ES-I3 (cell line): Measurements from ENCODE around the gene HTT.
"Not testable (repeated sequence)": the region's sequence is repeated elsewhere in the genome, so short reads cannot be mapped to it uniquely, and the experiment has no call there.

Experiments
- H3K36me3 ChIP-seq: 2 replicates; pipeline ENCODE4 v1.6.1; 2013; ENCODE audit warnings: mild to moderate bottlenecking, low read length, control low read depth, moderate library complexity; ENCODE audit not compliant: insufficient read depth
- H3K4me1 ChIP-seq: 2 replicates; pipeline ENCODE4 v1.6.1; 2013; ENCODE audit warnings: mild to moderate bottlenecking, control low read depth, low read length; ENCODE audit not compliant: insufficient read depth
- H3K9ac ChIP-seq: 2 replicates; pipeline ENCODE4 v1.6.1; 2013; ENCODE audit warnings: low read depth, mild to moderate bottlenecking, low read length, moderate library complexity
- H3K9me3 ChIP-seq: 2 replicates; pipeline ENCODE4 v1.6.1; 2013; ENCODE audit warnings: mild to moderate bottlenecking, low read length, moderate library complexity; ENCODE audit not compliant: control insufficient read depth, insufficient read depth

HTT gene

DNA sequence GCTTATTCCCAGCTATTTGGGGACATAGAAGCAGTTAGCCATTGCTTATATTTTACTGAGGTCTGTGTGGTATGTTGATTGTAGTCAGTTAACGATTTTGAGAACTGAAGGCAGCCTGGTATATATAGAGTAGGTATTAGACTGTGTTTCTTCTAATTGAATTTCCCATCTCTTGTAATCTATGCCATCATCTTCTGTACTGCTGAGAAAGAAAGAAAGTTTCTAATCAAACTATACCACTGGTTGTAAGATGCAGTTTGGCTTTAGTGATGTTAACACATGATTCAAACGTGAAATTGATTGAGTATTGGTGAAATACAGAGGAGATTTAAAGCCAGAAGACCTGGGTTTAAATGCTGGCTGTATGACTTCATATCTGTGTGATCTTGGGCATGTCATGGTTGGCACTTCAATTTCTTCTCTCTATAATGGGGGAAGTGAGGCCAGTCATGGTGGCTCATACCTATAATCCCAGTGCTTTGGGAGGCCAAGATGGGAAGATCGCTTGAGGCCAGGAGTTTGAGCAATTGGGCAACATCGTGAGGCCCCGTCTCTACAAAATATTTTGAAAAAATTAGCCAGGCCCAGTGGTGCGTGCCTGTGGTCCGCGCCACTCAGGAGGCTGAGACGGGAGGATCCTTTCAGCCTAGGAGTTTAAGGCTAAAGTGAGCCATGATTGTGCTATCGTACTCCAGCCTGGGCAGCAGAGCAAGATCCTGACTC is 11.6 kb downstream of the HTT start:
- Histone ChIP-seq H3K36me3 (peaks cover 4% of the 10 kb centered on the region), H3K4me1 (no peaks in the 10 kb centered on the region), H3K9me3 (no peaks in the 10 kb centered on the region), H3K9ac (no peak overlapping the region)

- peaks cover 4% of the 10 kb centered on the region for H3K36me3 ChIP-seq
- H3K4me1 ChIP-seq: no peaks in the 10 kb centered on the region
- H3K9ac ChIP-seq: no peak overlapping the region
- no peaks in the 10 kb centered on the region for H3K9me3 ChIP-seq
Observed at GRCh38 chr4:3087115-3087797, 12.8 kb downstream of the HTT start.

DNA sequence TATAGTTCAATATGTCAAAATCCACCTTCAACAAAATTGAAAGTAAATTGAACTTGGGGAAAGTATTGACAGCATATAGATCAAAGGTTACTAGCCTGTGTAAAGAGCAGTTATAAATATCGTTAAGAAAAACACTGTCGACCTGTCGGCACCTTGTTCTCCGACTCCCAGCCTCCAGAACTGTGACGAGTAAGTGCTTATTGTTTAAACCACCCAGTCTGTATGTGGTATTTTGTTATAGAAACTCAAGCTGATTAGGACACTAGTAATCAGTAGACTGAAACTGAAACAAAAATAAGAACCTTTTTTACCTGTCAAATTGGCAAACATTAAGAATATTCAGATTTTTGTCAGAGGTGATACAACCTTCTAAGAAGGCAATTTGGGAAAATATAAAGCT is 17.0 kb downstream of the HTT start:
- Histone ChIP-seq H3K4me1 (no peaks in the 10 kb centered on the region), H3K9me3 (no peaks in the 10 kb centered on the region), H3K36me3 (peaks cover 13% of the 10 kb centered on the region), H3K9ac (no peak overlapping the region)

DNA sequence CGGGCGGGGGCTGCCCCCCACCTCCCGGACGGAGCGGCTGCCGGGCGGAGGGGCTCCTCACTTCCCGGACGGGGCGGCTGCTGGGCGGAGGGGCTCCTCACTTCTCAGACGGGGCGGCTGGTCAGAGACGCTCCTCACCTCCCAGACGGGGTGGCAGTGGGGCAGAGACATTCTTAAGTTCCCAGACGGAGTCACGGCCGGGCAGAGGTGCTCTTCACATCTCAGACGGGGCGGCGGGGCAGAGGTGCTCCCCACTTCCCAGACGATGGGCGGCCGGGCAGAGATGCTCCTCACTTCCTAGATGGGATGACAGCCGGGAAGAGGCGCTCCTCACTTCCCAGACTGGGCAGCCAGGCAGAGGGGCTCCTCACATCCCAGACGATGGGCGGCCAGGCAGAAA is 20.2 kb downstream of the HTT start:
- not testable (repeated sequence) for H3K4me1 ChIP-seq, H3K9me3 ChIP-seq, H3K9ac ChIP-seq
- peaks cover 15% of the 10 kb centered on the region for H3K36me3 ChIP-seq

GRCh38 chr4:3096202-3096601 is 21.7 kb downstream of the HTT start:
- Histone ChIP-seq H3K9ac (no peak overlapping the region), H3K4me1 (no peaks in the 10 kb centered on the region), H3K36me3 (peaks cover 23% of the 10 kb centered on the region), H3K9me3 (no peaks in the 10 kb centered on the region)

GRCh38 chr4:3098346-3098745 is 23.9 kb downstream of the HTT start:
- H3K9me3 ChIP-seq: no peaks in the 10 kb centered on the region
- peaks cover 26% of the 10 kb centered on the region for H3K36me3 ChIP-seq
- H3K9ac ChIP-seq: no peak overlapping the region
- H3K4me1 ChIP-seq: no peaks in the 10 kb centered on the region

DNA sequence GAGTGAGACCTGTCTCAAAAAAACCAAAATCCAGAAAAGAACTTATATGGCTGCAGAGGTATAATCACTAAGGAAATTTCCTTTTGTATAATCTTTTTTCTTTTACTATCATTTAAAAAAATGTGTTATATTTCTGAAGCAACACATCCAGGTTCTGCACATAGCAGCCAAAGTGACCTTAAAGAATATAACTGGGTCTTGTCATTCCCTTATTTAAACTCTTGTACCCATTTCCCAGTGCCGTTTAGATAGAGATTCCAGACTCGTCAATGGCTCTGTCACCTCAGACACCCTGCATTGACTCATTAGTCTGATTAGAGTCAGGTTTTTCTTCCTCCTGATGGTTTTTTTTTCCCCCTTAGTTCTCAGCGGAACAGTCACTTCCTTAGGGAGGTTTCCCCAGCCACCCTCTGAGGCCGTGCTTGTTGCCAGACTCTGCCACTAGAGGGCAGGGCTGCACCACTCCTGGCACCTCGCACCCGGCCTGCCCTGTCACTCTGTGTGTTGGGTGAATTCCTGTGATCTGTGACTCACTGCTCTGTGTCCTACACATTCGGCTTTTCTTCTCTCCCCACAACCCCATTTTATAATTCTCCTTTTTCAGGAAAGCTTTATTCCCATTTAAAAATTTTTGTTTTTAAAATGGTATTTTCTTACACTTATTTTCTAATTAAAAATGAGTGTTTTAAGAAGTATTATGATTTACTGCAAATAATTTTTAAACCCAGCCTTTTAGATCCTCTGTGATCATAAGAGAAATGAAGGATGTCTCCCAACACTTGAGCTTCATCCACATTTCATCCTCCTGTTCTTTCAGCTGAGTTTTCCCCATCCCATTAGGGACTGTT is 32.1 kb downstream of the HTT start:
- H3K9me3 ChIP-seq: no peaks in the 10 kb centered on the region
- no peak overlapping the region for H3K9ac ChIP-seq
- H3K4me1 ChIP-seq: peaks cover 4% of the 10 kb centered on the region; the same call in 1 of the 2 replicates
- peaks cover 21% of the 10 kb centered on the region for H3K36me3 ChIP-seq

- peaks cover 19% of the 10 kb centered on the region for H3K36me3 ChIP-seq
- no peak overlapping the region for H3K9ac ChIP-seq
- 0 out of 2 replicates have a peak, but pooled peaks cover under 1% of the 10 kb centered on the region for H3K9me3 ChIP-seq
- H3K4me1 ChIP-seq: peaks cover 4% of the 10 kb centered on the region; the same call in 1 of the 2 replicates
Observed at GRCh38 chr4:3107271-3107670, 32.8 kb downstream of the HTT start.

DNA sequence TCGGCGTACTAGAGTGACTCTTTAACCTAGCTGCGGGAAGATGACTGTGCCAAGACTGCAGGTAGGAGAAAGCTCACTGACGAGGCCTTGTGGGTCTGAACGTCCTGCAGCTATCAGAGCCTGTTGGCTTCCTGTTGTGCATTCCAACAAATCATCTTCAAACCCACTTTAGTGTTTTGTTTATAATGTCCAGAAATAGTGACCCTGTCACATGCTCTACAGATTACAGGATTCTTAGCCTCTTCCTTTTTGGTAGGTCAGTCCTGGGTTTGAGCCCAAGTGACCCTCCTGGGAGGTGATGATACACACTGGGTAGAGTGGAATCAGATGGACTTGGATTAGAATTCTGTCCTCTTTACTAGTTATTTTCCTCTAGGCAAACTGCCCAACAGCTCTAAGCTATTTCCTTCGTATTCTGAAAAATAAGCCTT is 33.2 kb downstream of the HTT start:
- no peak overlapping the region for H3K9ac ChIP-seq
- H3K9me3 ChIP-seq: 0 out of 2 replicates have a peak, but pooled peaks cover 4% of the 10 kb centered on the region
- peaks cover 23% of the 10 kb centered on the region for H3K36me3 ChIP-seq
- H3K4me1 ChIP-seq: peaks cover 4% of the 10 kb centered on the region; the same call in 1 of the 2 replicates

DNA sequence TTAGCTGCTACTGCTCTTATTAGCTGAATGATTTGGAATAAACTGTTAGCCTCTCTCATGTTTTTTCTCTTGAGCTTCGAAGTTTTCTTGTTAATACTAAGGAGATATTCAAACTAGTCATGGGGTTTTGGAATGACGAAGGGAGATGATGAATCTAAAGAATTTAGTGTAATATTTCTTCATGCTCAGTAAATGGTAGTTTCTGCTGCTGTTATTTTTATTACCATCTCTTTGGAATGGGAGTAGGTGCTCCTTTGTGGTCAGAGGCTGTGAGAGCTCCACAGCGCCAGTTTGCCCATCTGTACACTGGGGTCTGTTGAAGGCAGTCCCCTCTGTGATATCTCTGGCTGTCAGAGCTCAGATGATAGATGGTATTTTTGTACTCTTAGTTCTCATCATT is 33.7 kb downstream of the HTT start:
- Histone ChIP-seq H3K4me1 (peaks cover 4% of the 10 kb centered on the region; the same call in 1 of the 2 replicates), H3K9me3 (0 out of 2 replicates have a peak, but pooled peaks cover 4% of the 10 kb centered on the region), H3K9ac (no peak overlapping the region), H3K36me3 (peaks cover 26% of the 10 kb centered on the region)

DNA sequence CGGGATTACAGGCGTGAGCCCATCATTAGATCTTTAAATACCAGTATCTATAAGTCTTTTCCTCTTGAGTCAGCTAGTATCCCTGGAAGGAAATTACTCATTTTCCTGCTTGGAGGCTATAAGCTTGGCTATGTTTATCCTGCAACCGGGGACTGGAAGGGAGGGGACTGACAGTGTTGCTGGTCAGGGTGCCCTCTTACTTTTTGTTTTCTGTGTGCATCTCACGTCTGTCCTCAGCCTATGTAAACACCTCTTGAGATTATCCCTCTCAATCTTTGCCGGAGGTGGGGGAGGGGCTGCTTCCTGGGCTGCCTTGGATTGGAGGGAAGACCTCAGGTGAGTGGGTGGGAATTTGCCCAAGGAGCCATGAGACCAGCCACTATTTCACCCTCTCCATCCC is 37.0 kb downstream of the HTT start:
- Histone ChIP-seq H3K36me3 (peaks cover 37% of the 10 kb centered on the region), H3K9me3 (0 out of 2 replicates have a peak, but pooled peaks cover 4% of the 10 kb centered on the region), H3K4me1 (peaks cover 4% of the 10 kb centered on the region; the same call in 1 of the 2 replicates), H3K9ac (no peak overlapping the region)

GRCh38 chr4:3112201-3112600 is 37.7 kb downstream of the HTT start:
- H3K9me3 ChIP-seq: 0 out of 2 replicates have a peak, but pooled peaks cover 4% of the 10 kb centered on the region
- H3K9ac ChIP-seq: no peak overlapping the region
- H3K4me1 ChIP-seq: peaks cover 1% of the 10 kb centered on the region; the same call in 1 of the 2 replicates
- peaks cover 39% of the 10 kb centered on the region for H3K36me3 ChIP-seq

GRCh38 chr4:3112609-3113469 is 38.4 kb downstream of the HTT start:
- Histone ChIP-seq H3K4me1 (no peaks in the 10 kb centered on the region), H3K9me3 (0 out of 2 replicates have a peak, but pooled peaks cover 4% of the 10 kb centered on the region), H3K36me3 (peaks cover 32% of the 10 kb centered on the region), H3K9ac (no peak overlapping the region)
